OCI-LY1 (cell line): ENCODE measurements around the gene SCFD1.

Experiments used
- H2AFZ ChIP-seq: fragments of 200-600 bp; sonication (generic), shearing (Covaris generic); 2 replicates; pipeline ENCODE4 v1.6.0; 2014; ENCODE audit warnings: antibody characterized with exemption, mild to moderate bottlenecking, low read length
- H3F3A ChIP-seq: fragments of 200-600 bp; sonication (generic), shearing (Covaris generic); 2 replicates; pipeline ENCODE4 v1.6.0; 2014; ENCODE audit warnings: mild to moderate bottlenecking, antibody characterized with exemption, low read length, moderate library complexity; ENCODE audit not compliant: insufficient read depth
- H3K27ac ChIP-seq: fragments of 200-600 bp; sonication (generic); 2 replicates; pipeline ENCODE4 v1.5.1; 2014; ENCODE audit warnings: low read length, mixed run types, mild to moderate bottlenecking, low read depth; ENCODE audit not compliant: poor library complexity, severe bottlenecking
- H3K27me3 ChIP-seq: fragments of 200-600 bp; sonication (generic); 2 replicates; pipeline ENCODE4 v1.6.0; 2014; ENCODE audit warnings: antibody characterized with exemption, mild to moderate bottlenecking, low read length, moderate library complexity; ENCODE audit not compliant: insufficient read depth
- H3K36me3 ChIP-seq: fragments of 200-600 bp; sonication (generic); 2 replicates; pipeline ENCODE4 v1.6.1; 2014; ENCODE audit warnings: mild to moderate bottlenecking, antibody characterized with exemption, low read length, moderate library complexity, mixed read lengths; ENCODE audit not compliant: insufficient read depth
- H3K4me1 ChIP-seq: fragments of 200-600 bp; sonication (generic); 2 replicates; pipeline ENCODE4 v1.5.1; 2014; ENCODE audit warnings: mild to moderate bottlenecking, low read length, moderate library complexity; ENCODE audit not compliant: insufficient read depth, severe bottlenecking
- H3K4me2 ChIP-seq: fragments of 200-600 bp; sonication (generic), shearing (Covaris generic); 2 replicates; pipeline ENCODE4 v1.6.1; 2014; ENCODE audit warnings: low read length
- H3K4me3 ChIP-seq: fragments of 200-600 bp; sonication (generic); 2 replicates; pipeline ENCODE4 v1.5.1; 2014; ENCODE audit warnings: low read length, low read depth, mild to moderate bottlenecking, mixed read lengths; ENCODE audit not compliant: poor library complexity, severe bottlenecking
- H3K79me2 ChIP-seq: fragments of 200-600 bp; shearing (Covaris generic); 2 replicates; pipeline ENCODE4 v1.6.1; 2016; ENCODE audit warnings: mixed run types, low read length, mixed read lengths; ENCODE audit not compliant: insufficient read depth
- H3K9ac ChIP-seq: fragments of 200-600 bp; sonication (generic), shearing (Covaris generic); 2 replicates; pipeline ENCODE4 v1.6.1; 2014; ENCODE audit warnings: mild to moderate bottlenecking, low read length, mixed read lengths
- H3K9me2 ChIP-seq: fragments of 200-600 bp; sonication (generic), shearing (Covaris generic); 2 replicates; pipeline ENCODE4 v1.6.1; 2014; ENCODE audit warnings: low read depth, mild to moderate bottlenecking, low read length, mixed read lengths
- H3K9me3 ChIP-seq: fragments of 200-600 bp; shearing (Covaris generic); 2 replicates; pipeline ENCODE4 v1.6.1; 2014; ENCODE audit warnings: low read length, mixed read lengths
- H4K20me1 ChIP-seq: fragments of 200-600 bp; sonication (generic), shearing (Covaris generic); 2 replicates; pipeline ENCODE4 v1.6.0; 2016; ENCODE audit warnings: mild to moderate bottlenecking, low read length; ENCODE audit not compliant: insufficient read depth
- CTCF ChIP-seq: fragments of 200-600 bp; sonication (generic), shearing (Covaris generic); IDR thresholded peaks from 2 replicates; pipeline ENCODE4 v1.5.1; 2017; ENCODE audit warnings: mild to moderate bottlenecking, antibody characterized with exemption, low read length, moderate library complexity, mixed read lengths
- EZH2 ChIP-seq: fragments of 200-600 bp; sonication (generic), shearing (Covaris generic); IDR thresholded peaks from 2 replicates; pipeline ENCODE4 v1.8.0; 2017; ENCODE audit warnings: borderline replicate concordance, mixed run types, mild to moderate bottlenecking, antibody characterized with exemption, low read length, moderate library complexity, mixed read lengths

The SCFD1 gene

GRCh38 chr14:30596935-30597334, 25.2 kb upstream of the SCFD1 start:
- H3K4me2 ChIP-seq, result no peak overlapping the region
- H3K4me3 ChIP-seq, result no peak overlapping the region
- no peak overlapping the region for H3K27ac ChIP-seq
- no peak for TF ChIP-seq EZH2
- no peak for TF ChIP-seq CTCF
- H3K79me2 ChIP-seq, result no peaks in the 10 kb centered on the region
- no peaks in the 10 kb centered on the region for H3K9me3 ChIP-seq
- H3K27me3 ChIP-seq, result no peaks in the 10 kb centered on the region
- H4K20me1 ChIP-seq, result no peaks in the 10 kb centered on the region
- peaks cover 80% of the 10 kb centered on the region for H3K36me3 ChIP-seq
- H3K4me1 ChIP-seq, result no peaks in the 10 kb centered on the region
- H3K9me2 ChIP-seq, result no peaks in the 10 kb centered on the region
- no peak overlapping the region for H3K9ac ChIP-seq
- H3F3A ChIP-seq, result no peaks in the 10 kb centered on the region
- no peak overlapping the region for H2AFZ ChIP-seq

- no peaks in the 10 kb centered on the region for H3K79me2 ChIP-seq
- H3K36me3 ChIP-seq, result peaks cover 81% of the 10 kb centered on the region
Measured at GRCh38 chr14:30597504-30597903, 24.6 kb upstream of the SCFD1 start.

GRCh38 chr14:30600922-30601918, 20.9 kb upstream of the SCFD1 start:
- no peak overlapping the region for H3K4me3 ChIP-seq
- H3K27ac ChIP-seq, result no peak overlapping the region
- H3K36me3 ChIP-seq, result peaks cover 91% of the 10 kb centered on the region
- H3K9me3 ChIP-seq, result no peaks in the 10 kb centered on the region
- no peaks in the 10 kb centered on the region for H4K20me1 ChIP-seq
- no peaks in the 10 kb centered on the region for H3K4me1 ChIP-seq
- no peaks in the 10 kb centered on the region for H3K27me3 ChIP-seq
- H2AFZ ChIP-seq, result no peak overlapping the region
- no peak overlapping the region for H3K4me2 ChIP-seq
- H3F3A ChIP-seq, result no peaks in the 10 kb centered on the region
- TF ChIP-seq EZH2, result no peak
- TF ChIP-seq CTCF, result no peak
- no peaks in the 10 kb centered on the region for H3K79me2 ChIP-seq
- no peak overlapping the region for H3K9ac ChIP-seq
- no peaks in the 10 kb centered on the region for H3K9me2 ChIP-seq

More at GRCh38 chr14:30597504-30597903, 24.6 kb upstream of the SCFD1 start:
- H4K20me1 ChIP-seq, result no peaks in the 10 kb centered on the region
- no peak for TF ChIP-seq EZH2
- TF ChIP-seq CTCF, result no peak
- H3K4me3 ChIP-seq, result no peak overlapping the region
- H3F3A ChIP-seq, result no peaks in the 10 kb centered on the region
- no peaks in the 10 kb centered on the region for H3K9me3 ChIP-seq
- H2AFZ ChIP-seq, result no peak overlapping the region
- H3K4me1 ChIP-seq, result no peaks in the 10 kb centered on the region
- no peak overlapping the region for H3K9ac ChIP-seq
- no peaks in the 10 kb centered on the region for H3K27me3 ChIP-seq
- H3K9me2 ChIP-seq, result no peaks in the 10 kb centered on the region
- H3K4me2 ChIP-seq, result no peak overlapping the region
- H3K27ac ChIP-seq, result no peak overlapping the region
